GM21447 (cell line): ENCODE measurements around the gene RCE1.
"Not testable (repeated sequence)": the region's sequence is repeated elsewhere in the genome, so short reads cannot be mapped to it uniquely, and the experiment has no call there.

Experiments
- ATAC-seq: cut with Tn5 transposase; IDR thresholded peaks from one replicate; pipeline ENCODE4 v1.9.1; 2021; ENCODE audit not compliant: unreplicated experiment

The RCE1 gene, protein sequence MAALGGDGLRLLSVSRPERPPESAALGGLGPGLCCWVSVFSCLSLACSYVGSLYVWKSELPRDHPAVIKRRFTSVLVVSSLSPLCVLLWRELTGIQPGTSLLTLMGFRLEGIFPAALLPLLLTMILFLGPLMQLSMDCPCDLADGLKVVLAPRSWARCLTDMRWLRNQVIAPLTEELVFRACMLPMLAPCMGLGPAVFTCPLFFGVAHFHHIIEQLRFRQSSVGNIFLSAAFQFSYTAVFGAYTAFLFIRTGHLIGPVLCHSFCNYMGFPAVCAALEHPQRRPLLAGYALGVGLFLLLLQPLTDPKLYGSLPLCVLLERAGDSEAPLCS

DNA sequence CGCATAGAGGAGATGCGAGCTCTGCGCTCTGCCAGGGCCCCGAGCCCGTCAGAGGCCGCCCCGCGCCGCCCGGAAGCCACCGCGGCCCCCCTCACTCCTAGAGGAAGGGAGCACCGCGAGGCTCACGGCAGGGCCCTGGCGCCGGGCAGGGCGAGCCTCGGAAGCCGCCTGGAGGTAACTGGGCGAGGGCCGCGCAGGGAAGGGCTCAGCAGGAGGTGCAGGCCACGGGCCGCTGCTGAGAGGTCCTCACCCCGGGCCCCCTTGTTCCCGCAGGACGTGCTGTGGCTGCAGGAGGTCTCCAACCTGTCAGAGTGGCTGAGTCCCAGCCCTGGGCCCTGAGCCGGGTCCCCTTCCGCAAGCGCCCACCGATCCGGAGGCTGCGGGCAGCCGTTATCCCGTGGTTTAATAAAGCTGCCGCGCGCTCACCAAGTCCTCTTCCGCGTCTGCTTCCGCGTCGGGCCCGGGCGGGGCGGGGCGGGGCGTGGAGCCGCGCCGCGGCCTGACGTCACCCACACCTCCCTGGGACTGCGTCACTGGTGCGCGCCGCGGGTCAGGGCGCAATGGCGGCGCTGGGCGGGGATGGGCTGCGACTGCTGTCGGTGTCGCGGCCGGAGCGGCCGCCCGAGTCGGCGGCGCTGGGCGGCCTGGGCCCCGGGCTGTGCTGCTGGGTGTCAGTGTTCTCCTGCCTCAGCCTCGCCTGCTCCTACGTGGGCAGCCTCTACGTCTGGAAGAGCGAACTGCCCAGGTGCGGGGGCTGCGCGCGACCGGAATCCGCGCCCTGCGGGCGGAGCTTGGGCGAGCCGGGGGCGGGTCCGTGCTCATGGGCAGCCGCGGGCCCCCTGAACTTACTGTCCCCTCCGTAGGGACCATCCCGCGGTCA, at the start of gene RCE1:
Gene RCE1 (plus strand): TSS at position 546 of the 880 bp plus-strand sequence. CDS start 15 bp downstream, at position 561.
- ATAC-seq, result peak; percentile 68

DNA sequence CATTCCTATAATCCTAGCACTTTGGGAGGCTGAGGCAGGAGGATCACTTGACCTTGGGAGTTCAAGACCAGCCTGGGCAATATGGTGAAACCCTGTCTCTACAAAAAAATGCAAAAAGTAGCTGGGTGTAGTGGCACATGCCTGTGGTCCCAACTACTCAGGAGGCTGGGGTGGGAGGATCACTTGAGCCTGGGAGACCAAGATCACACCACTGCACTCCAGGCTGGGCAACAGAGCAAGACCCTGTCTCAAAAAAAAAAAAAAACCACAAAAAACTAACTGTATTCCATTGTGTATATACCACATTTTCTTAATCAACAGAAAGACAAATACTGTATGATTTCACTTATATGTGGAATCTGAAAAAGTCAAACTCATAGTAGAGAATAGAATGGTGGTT, 43.4 kb upstream of the RCE1 start:
- ATAC-seq, result not testable (repeated sequence)

DNA sequence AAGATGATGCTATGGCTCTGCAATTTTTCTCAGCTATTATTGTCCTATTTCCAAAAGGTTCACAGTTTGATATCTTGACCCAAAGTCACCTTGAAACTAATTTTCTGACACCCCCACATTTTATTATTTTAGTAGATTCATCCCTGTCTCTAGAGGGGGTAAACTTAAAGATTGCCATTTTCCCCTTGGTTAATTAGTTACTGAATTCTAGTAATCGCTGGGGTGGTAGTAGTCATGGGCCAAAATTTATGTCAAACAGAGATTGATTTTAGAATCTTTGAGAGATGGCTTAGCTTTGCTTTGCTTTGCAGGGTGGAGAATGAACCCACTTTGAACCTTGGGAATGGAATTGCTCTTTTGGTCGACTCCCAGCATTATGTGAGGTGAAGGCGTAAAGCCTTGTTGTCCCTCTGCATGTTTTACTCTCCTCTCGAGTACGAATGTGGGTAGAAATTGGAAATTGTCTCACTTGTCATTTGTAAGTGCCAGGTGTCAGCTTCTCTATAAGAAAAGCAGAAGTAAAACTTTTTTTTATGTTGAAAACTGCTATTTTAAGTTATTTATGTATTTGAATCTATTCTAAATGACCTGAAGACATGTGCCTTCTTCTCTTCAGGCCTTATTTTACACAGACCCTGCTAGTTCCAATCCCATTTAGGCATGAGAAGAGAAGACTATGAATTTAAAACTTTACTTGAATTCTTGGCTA, 42.4 kb upstream of the RCE1 start:
- peak; percentile 71 for ATAC-seq

DNA sequence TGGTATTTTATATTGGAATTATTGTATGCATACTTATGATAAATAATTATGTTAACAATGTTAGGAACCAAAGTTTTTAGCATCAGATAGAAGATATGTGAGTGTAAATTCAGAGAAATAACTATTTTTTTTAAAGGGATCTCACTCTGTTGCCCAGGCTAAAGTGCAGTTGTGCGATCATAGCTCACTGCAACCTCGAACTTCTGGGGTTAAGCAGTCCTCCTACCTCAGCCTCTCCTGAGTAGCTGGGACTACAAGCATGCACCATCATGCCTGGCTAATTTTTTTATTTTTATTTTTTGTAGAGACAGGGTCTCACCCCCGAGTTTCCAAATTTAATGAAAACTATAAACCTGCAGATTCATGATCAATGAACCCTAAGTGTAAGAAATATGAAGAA, 33.6 kb upstream of the RCE1 start:
- ATAC-seq, result no peak

DNA sequence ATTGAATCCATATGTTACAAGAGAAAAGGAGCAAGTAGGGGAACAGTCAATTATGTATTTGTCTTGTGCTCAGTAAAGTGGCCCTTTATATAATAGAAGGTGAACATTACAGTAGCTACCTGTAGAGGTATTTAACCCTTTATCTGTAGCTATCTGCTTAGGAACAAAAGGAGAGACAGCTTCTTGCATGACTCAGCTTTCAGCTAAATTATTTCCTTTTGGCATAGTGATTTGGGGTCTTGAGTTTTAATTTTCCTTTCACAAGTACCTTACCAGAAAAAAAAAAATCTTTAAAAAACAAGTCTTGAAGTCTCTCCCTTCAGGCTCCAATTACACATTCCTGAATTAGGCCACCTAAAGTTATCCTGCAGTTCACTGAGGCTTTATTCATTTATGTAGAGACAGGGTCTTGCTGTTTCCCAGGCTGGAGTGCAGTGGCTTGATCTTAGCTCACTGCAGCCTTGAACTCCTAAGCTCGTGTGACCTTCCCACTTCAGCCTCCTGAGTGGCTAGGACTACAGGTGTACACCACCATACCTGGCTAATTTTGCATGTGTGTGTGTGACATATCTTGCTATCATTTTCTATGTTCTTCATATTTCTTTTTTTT, 32.6 kb upstream of the RCE1 start:
- ATAC-seq, result no peak

DNA sequence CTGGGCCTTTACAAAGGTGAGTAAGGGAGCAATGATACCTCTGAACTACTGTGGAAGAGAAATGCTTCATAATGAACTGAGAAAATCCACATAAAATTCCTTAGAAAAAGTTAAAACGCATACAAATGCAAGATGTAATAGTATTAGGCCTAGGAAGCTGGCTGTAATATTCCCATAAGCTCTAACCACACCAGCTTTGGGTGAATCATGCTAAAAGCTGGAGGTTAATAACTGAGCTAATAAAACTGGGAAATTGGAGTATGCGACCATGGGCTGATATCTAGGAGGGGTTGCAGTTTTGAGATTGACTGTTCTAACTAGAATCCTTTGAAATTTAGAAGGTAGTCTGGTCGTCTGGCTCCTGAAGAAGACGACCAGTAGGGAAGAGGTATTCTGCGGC, 28.6 kb upstream of the RCE1 start:
- ATAC-seq, result no peak

DNA sequence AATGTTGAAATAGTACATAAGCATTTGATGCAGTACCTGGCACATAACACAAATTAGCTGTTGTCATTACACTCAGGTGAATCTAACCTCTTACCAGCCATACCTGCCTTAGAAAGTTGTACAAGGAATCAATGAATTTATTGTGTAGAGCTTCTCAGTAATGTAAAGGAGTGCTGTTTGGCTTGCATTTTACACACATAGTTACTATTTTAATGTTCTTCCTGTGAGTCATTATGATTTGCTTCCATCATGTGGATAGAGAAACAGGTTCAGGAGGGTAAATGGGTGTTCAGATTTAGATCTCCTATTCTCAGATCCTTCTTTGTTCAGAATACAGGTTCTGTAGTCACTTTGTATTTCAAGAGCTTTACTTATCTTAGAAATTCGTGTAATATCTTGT, 27.6 kb upstream of the RCE1 start:
- no peak for ATAC-seq

DNA sequence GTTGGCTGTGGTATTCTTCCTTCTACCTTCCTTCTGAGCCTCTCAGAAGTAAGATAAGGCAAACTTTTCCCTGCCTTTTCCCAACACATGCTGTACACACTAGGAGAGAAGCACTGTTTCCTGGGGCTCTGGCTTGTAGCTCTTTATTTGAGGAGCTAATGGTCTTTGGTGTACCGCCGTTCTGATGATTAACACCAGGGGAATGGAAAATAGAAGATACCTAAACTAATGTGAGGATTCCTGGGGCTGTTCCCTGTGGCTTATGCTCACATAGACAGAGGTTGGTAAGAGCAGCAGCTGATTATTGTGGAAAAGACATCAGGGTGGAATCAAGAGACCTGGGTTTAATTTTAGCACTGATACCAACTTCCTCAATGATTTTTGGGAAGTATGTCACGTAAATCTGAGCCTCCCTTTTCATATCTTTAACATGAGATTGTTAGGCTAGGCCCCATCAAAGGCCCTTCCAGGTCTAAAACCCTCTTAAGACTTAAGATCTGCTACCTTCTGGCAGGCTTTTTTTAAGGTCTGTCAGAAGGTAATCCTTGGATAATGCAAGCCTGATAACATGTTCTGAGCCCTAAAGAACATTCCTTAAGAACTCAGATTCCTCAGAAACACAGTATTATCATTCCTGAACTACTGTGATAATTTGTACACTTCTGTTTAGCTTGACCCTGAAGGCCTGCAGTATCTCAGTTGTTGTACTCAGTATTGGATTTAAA, 24.8 kb upstream of the RCE1 start:
- ATAC-seq, result no peak

DNA sequence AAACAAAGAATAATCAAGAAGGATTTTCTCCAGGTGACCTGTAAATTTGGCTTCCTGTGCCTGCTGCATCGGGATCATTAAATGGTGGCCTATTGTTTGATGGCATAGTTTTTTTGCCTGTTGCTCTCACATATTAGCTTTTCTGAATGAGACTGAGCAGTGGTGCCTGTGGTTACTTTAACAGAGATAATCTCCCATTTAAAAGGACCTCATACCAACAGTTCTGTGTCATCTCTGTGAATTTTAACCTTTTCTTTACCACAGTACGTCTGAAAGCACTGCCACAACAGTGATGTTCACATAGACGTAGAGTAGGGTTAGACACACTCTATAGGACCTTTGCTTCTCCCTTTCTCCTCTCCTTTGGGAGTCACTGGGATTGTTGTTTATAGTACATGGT, 22.9 kb upstream of the RCE1 start:
- ATAC-seq, result no peak

DNA sequence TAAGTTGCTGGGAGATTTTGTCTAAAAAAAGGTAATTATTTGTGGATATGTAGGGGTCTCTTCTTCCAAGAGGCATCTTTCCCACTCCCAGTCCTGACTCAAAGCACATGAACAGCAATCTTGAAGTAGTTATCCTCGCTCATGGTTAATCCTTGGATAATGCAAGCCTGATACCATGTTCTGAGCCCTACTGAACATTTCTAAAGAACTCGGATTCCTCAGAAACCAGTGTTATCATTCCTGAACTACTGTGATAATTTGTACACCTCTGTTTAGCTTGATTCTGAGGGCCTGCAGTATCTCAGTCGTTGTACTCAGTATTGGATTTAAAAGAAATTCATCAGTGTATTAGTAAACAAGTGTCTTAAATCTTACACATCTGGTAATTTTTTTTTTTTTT, 22.3 kb upstream of the RCE1 start:
- ATAC-seq, result no peak

DNA sequence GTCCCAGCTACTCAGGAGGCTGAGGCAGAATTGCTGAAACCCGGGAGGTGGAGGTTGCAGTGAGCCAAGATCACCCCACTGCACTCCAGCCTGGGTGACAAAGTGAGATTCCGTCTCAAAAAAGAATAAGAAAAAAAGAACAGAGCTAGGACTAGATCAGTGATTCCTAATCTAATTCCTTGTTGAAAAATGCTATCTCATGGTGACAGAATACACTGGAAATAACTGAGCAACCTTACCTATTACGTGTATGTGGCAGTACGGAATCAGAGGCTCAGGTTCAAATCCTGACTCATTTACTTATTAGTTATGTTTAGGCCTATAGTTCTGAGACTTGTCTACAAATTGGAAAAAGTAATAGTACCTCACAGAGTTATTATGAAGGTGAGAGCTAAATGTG, 19.5 kb upstream of the RCE1 start:
- ATAC-seq, result no peak

DNA sequence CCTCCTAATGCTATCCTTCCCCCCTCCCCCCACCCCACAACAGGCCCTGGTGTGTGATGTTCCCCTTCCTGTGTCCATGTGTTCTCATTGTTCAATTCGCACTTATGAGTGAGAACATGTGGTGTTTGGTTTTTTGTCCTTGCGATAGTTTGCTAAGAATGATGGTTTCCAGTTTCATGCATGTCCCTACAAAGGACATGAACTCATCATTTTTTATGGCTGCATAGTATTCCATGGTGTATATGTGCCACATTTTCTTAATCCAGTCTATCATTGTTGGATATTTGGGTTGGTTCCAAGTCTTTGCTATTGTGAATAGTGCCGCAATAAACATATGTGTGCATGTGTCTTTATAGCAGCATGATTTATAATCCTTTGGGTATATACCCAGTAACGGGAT, 18.7 kb upstream of the RCE1 start:
- not testable (repeated sequence) for ATAC-seq

DNA sequence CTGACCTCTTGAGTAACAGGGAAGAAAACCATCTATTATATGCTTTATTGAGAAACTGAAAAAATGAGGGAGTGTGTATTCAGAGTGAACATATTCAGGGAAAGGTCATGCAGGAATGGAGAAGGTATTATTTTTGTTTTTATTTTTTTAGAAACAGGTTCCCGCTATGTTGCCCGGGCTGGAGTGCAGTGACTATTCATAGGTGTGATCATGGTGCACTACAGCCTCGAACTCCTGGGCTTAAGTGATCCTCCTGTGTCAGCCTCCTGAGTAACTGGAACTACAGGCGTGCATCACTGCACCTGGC, 8.7 kb upstream of the RCE1 start:
- no peak for ATAC-seq

DNA sequence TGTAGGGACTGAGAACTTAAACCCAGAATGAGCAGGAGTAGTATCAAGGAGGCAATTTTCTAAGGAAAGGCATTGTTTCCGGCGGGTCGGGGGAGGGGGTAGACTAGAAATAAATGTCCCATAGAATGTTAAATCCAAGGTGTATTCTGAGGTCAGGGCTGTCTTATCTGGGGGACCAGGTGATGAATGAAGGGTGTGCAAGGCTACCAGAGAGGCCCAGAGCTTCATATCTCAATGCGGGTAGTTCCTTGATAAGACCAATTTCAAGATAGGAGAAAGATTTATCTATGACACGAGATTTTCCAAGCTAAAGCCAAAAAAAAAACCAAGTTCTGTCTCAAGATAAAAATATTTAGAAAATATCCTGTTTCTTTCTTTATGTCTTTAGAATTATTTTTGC, 8.3 kb upstream of the RCE1 start:
- ATAC-seq, result no peak

DNA sequence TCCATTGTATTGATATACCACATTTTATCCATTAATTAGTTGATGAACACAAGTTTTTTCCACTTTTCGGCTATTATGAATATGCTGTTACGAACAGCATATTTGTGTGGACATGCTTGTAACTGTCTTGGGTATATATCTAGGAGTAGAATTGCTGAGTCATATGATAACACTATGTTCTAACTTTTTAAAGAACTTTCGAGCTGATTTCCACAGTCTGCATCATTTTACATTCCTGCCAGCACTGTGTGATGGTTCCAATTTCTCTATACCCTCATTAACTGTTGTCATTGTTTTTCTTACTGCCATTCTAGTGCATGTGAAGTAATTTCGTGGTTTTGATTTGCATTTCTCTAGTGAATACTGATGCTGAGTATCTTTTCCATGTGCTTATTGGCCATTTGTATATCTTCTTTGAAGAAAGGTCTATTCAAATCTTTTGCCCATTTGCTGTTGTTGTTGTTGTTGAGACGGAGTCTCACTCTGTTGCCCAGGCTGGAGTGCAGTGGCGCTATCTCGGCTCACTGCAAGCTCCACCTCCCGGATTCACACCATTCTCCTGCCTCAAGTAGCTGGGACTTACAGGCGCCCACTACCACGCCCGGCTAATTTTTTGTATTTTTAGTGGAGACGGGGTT, 7.4 kb upstream of the RCE1 start:
- no peak for ATAC-seq

DNA sequence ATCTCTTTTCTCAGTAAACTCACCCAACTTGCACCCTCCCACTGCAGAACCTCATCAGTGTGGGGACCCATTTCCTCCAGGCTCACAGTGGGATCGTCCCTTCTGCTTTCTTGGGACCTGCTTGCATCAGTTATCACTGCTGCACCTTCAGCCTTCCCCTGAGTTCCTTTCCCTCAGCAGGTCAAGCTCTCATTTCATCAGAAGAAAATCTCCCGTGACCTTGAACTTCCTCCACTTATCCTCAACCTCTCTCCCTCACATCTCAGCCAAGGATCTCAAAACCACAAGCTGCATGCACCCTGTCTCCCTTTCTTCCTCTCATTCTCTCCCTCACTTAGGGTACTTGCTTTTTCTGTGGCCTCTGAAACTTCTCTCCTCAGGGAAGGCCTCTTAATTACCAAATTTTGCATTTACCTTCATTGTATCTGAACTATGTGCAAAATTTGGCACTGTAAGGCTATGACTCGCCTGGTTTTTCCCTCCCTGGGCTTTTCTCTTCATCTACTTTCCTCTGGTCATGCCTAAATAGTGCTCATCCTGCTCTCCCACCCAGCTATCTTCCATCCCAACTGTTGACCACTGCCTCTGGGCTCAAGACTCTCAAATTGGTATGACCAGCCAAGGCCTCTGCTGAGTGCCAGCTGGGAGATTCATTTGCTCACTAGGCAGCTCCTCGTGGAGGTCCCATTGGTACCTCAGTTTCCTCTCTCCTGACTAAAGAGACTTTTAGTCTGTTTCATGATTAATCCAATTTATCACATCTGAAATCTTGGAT, 2.7 kb upstream of the RCE1 start:
- ATAC-seq, result no peak

DNA sequence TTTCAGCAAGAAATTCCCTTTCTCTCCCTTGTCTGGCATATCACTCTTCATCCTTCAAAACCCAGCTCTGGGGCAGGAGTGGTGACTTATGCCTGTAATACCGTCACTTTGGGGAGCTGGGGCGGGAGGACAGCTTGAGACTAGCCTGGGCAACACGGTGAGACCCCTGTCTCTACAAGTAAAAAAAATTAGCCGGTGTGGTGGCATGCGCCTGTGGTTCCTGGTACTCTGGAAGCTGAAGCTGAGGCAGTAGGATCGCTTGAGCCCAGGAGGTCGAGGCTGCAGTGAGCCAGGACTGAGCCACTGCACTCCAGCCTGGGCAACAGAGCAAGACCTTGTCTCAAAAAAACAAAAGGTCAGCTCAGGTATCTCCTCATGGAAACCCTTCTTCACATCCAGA, 1.4 kb upstream of the RCE1 start:
- no peak for ATAC-seq

DNA sequence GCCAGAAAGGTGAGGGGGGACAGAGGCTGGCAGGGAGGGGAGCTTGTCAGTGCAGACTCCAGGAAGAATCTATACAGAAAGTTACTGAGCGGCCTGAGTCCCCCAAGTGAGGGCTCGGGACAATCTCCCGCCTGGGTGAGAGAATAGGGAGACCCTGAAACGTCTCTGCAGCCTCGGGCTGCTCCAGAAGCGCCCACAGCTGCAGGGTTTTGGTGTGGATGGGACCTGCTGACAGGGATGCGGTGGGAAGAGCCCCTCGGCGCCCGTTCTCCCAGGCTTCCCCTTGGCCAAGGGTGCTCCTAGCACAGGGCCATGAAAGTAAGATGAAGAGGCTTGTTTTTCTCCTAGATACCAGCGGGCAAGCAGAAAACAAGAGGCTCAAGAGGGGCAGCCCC, 743 bp upstream of the RCE1 start:
- ATAC-seq, result no peak

DNA sequence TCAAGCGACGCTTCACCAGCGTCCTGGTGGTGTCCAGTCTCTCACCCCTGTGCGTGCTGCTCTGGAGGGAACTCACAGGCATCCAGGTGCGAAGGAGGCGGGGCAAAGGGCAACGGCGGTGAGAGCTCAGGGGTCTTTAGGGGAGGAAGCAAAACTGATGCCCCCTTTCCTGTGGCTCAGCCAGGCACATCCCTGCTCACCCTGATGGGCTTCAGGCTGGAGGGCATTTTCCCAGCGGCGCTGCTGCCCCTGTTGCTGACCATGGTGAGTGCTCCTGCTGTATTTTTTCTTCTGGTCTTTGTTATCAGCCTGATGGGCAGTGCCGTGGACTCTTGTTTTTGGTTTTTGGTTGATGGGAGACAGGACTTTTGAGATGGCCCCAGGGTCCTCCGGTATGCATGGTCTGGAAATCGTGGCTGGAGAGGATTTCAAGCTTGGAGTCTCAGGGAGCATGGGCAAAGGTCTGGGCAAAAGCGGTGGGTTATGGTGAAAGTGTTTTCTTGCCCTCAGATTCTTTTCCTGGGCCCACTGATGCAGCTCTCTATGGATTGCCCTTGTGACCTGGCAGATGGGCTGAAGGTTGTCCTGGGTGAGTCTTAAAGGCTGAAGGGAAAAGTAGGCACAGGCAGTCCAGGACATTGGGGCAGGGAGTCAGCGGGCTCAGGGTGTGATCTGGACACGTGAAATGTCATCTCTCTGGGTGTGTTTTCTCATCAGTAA, 695 bp downstream of the RCE1 start:
- ATAC-seq, result peak; percentile 7
